ENCODE results near the gene NAPSA.
A peak's percentile ranks its signal among the peaks of the same experiment; 100 is the strongest.
"Not testable (repeated sequence)": the region's sequence is repeated elsewhere in the genome, so short reads cannot be mapped to it uniquely, and the experiment has no call there.

NAPSA gene

GRCh38 chr19:50334741-50335421, 30.6 kb downstream of the NAPSA start:
- no peak overlapping the region for H3K27ac ChIP-seq (ENCODE audit: low read depth, low read length)
- H3K9me3 ChIP-seq (ENCODE audit: insufficient read depth, low read depth, low read length), result peaks cover 19% of the 10 kb centered on the region
- WGBS, result 90% methylated on average over 12 of the region's 12 CpGs

GRCh38 chr19:50333737-50334617, 31.5 kb downstream of the NAPSA start:
- H3K9me3 ChIP-seq (ENCODE audit: insufficient read depth, low read depth, low read length), result peaks cover 15% of the 10 kb centered on the region; the same call in 1 of the 2 replicates
- no peaks in the 10 kb centered on the region for H3K27me3 ChIP-seq (ENCODE audit: insufficient read depth, low read length)
- no peaks in the 10 kb centered on the region for H3K4me1 ChIP-seq (ENCODE audit: insufficient read depth, low read length)
- H3K9ac ChIP-seq (ENCODE audit: low read depth, low read length), result peak overlapping the region; percentile 74
- H3K36me3 ChIP-seq (ENCODE audit: insufficient read depth, low read length), result no peaks in the 10 kb centered on the region
- WGBS, result 57% methylated on average over 54 of the region's 54 CpGs
- H3K4me3 ChIP-seq (ENCODE audit: low read length), result peak overlapping the region; percentile 56
- peak overlapping the region; percentile 91; the same call in 1 of the 2 replicates for H3K27ac ChIP-seq (ENCODE audit: low read depth, low read length)

More at GRCh38 chr19:50334741-50335421, 30.6 kb downstream of the NAPSA start:
- Histone ChIP-seq H3K9ac (ENCODE audit: low read depth, low read length) (no peak overlapping the region), H3K4me1 (ENCODE audit: insufficient read depth, low read length) (no peaks in the 10 kb centered on the region), H3K36me3 (ENCODE audit: insufficient read depth, low read length) (no peaks in the 10 kb centered on the region), H3K27me3 (ENCODE audit: insufficient read depth, low read length) (no peaks in the 10 kb centered on the region), H3K4me3 (ENCODE audit: low read length) (no peak overlapping the region)

GRCh38 chr19:50333235-50333736, 32.2 kb downstream of the NAPSA start:
- H3K9me3 ChIP-seq (ENCODE audit: insufficient read depth, low read depth, low read length), result peaks cover 15% of the 10 kb centered on the region; the same call in 1 of the 2 replicates
- no peaks in the 10 kb centered on the region for H3K36me3 ChIP-seq (ENCODE audit: insufficient read depth, low read length)
- peak overlapping the region; percentile 91 for H3K27ac ChIP-seq (ENCODE audit: low read depth, low read length)
- no peaks in the 10 kb centered on the region for H3K4me1 ChIP-seq (ENCODE audit: insufficient read depth, low read length)
- peaks cover 3% of the 10 kb centered on the region; the same call in 1 of the 2 replicates for H3K27me3 ChIP-seq (ENCODE audit: insufficient read depth, low read length)
- 54% methylated on average over 34 of the region's 34 CpGs for WGBS
- peak overlapping the region; percentile 74 for H3K9ac ChIP-seq (ENCODE audit: low read depth, low read length)
- H3K4me3 ChIP-seq (ENCODE audit: low read length), result peak overlapping the region; percentile 56

- no peaks in the 10 kb centered on the region for H3K4me1 ChIP-seq (ENCODE audit: insufficient read depth, low read length)
- H3K27ac ChIP-seq (ENCODE audit: low read depth, low read length), result peak overlapping the region; percentile 91
- peak overlapping the region; percentile 56 for H3K4me3 ChIP-seq (ENCODE audit: low read length)
- H3K9me3 ChIP-seq (ENCODE audit: insufficient read depth, low read depth, low read length), result peaks cover 19% of the 10 kb centered on the region; the same call in 1 of the 2 replicates
- peak overlapping the region; percentile 60 for H3K9ac ChIP-seq (ENCODE audit: low read depth, low read length)
- no peaks in the 10 kb centered on the region for H3K36me3 ChIP-seq (ENCODE audit: insufficient read depth, low read length)
- WGBS, result 46% methylated on average over 19 of the region's 20 CpGs
- H3K27me3 ChIP-seq (ENCODE audit: insufficient read depth, low read length), result peaks cover 8% of the 10 kb centered on the region
Measured at GRCh38 chr19:50332244-50333038, 33.0 kb downstream of the NAPSA start.

GRCh38 chr19:50331994-50332243, 33.5 kb downstream of the NAPSA start:
- H3K9ac ChIP-seq (ENCODE audit: low read depth, low read length), result peak overlapping the region; percentile 5; the same call in 1 of the 2 replicates
- H3K36me3 ChIP-seq (ENCODE audit: insufficient read depth, low read length), result no peaks in the 10 kb centered on the region
- WGBS, result 55% methylated on average over 1 of the region's 2 CpGs
- H3K4me1 ChIP-seq (ENCODE audit: insufficient read depth, low read length), result no peaks in the 10 kb centered on the region
- H3K4me3 ChIP-seq (ENCODE audit: low read length), result peak overlapping the region; percentile 56
- 0 out of 2 replicates have a peak overlapping the region, but pooled peaks have one; percentile 91 for H3K27ac ChIP-seq (ENCODE audit: low read depth, low read length)
- H3K9me3 ChIP-seq (ENCODE audit: insufficient read depth, low read depth, low read length), result peaks cover 25% of the 10 kb centered on the region; the same call in 1 of the 2 replicates
- H3K27me3 ChIP-seq (ENCODE audit: insufficient read depth, low read length), result peaks cover 13% of the 10 kb centered on the region

GRCh38 chr19:50331221-50331993, 34.0 kb downstream of the NAPSA start:
- WGBS, result 41% methylated on average over 10 of the region's 10 CpGs
- peaks cover 18% of the 10 kb centered on the region for H3K27me3 ChIP-seq (ENCODE audit: insufficient read depth, low read length)
- peak overlapping the region; percentile 5; the same call in 1 of the 2 replicates for H3K9ac ChIP-seq (ENCODE audit: low read depth, low read length)
- H3K36me3 ChIP-seq (ENCODE audit: insufficient read depth, low read length), result no peaks in the 10 kb centered on the region
- H3K4me1 ChIP-seq (ENCODE audit: insufficient read depth, low read length), result no peaks in the 10 kb centered on the region
- peaks cover 25% of the 10 kb centered on the region; the same call in 1 of the 2 replicates for H3K9me3 ChIP-seq (ENCODE audit: insufficient read depth, low read depth, low read length)
- no peak overlapping the region for H3K27ac ChIP-seq (ENCODE audit: low read depth, low read length)
- peak overlapping the region; percentile 56 for H3K4me3 ChIP-seq (ENCODE audit: low read length)

GRCh38 chr19:50330365-50331078, 34.9 kb downstream of the NAPSA start:
- Histone ChIP-seq H3K36me3 (ENCODE audit: insufficient read depth, low read length) (no peaks in the 10 kb centered on the region), H3K27ac (ENCODE audit: low read depth, low read length) (peak overlapping the region; percentile 7; the same call in 1 of the 2 replicates), H3K9ac (ENCODE audit: low read depth, low read length) (peak overlapping the region; percentile 51), H3K9me3 (ENCODE audit: insufficient read depth, low read depth, low read length) (peaks cover 22% of the 10 kb centered on the region; the same call in 1 of the 2 replicates), H3K4me3 (ENCODE audit: low read length) (peak overlapping the region; percentile 56), H3K4me1 (ENCODE audit: insufficient read depth, low read length) (no peaks in the 10 kb centered on the region), H3K27me3 (ENCODE audit: insufficient read depth, low read length) (peaks cover 19% of the 10 kb centered on the region)
- WGBS, result 40% methylated on average over 48 of the region's 48 CpGs

- not testable (repeated sequence) for H3K4me1 ChIP-seq (ENCODE audit: insufficient read depth, low read length); H3K36me3 ChIP-seq (ENCODE audit: insufficient read depth, low read length)
- 64% methylated on average over 18 of the region's 18 CpGs for WGBS
- peaks cover 19% of the 10 kb centered on the region for H3K27me3 ChIP-seq (ENCODE audit: insufficient read depth, low read length)
- peak overlapping the region; percentile 56 for H3K4me3 ChIP-seq (ENCODE audit: low read length)
- H3K9ac ChIP-seq (ENCODE audit: low read depth, low read length), result peak overlapping the region; percentile 3; the same call in 1 of the 2 replicates
- peak overlapping the region; percentile 62; the same call in 1 of the 2 replicates for H3K27ac ChIP-seq (ENCODE audit: low read depth, low read length)
- peaks cover 17% of the 10 kb centered on the region; the same call in 1 of the 2 replicates for H3K9me3 ChIP-seq (ENCODE audit: insufficient read depth, low read depth, low read length)
Measured at GRCh38 chr19:50329926-50330294, 35.5 kb downstream of the NAPSA start.

- Histone ChIP-seq H3K4me3 (ENCODE audit: low read length) (peak within 1 kb of the TSS; percentile 56), H3K9me3 (ENCODE audit: insufficient read depth, low read depth, low read length) (peaks cover 15% of the 10 kb centered on the region; the same call in 1 of the 2 replicates), H3K4me1 (ENCODE audit: insufficient read depth, low read length) (no peaks in the 10 kb centered on the region), H3K9ac (ENCODE audit: low read depth, low read length) (peak within 1 kb of the TSS; percentile 51; the same call in 1 of the 2 replicates), H3K27ac (ENCODE audit: low read depth, low read length) (peak within 1 kb of the TSS; percentile 62; the same call in 1 of the 2 replicates), H3K27me3 (ENCODE audit: insufficient read depth, low read length) (peaks cover 19% of the 10 kb centered on the region), H3K36me3 (ENCODE audit: insufficient read depth, low read length) (no peaks in the 10 kb centered on the region)
- 50% methylated on average over 43 of the region's 43 CpGs for WGBS
Measured at GRCh38 chr19:50329146-50329925, 36.1 kb downstream of the NAPSA start, which contains the start of gene KCNC3. TSS of gene KCNC3 (minus strand) at chr19:50329377. CDS start at chr19:50329082, 295 bp downstream.
